AG10803 (cell line): ENCODE measurements around the gene EDDM13.

Source experiments
- DNase-seq: peaks from one replicate; pipeline ENCODE4 v3.0.0; 2010; ENCODE audit warnings: low read depth
- H3K4me3 ChIP-seq: 2 replicates; pipeline ENCODE4 v1.5.1; 2011; ENCODE audit warnings: mild to moderate bottlenecking, low read length, control low read depth
- CTCF ChIP-seq: conservative IDR thresholded peaks from 2 replicates; pipeline ENCODE4 v1.5.1; 2011; ENCODE audit warnings: mild to moderate bottlenecking, low read length, control low read depth, inconsistent platforms

Gene EDDM13

DNA sequence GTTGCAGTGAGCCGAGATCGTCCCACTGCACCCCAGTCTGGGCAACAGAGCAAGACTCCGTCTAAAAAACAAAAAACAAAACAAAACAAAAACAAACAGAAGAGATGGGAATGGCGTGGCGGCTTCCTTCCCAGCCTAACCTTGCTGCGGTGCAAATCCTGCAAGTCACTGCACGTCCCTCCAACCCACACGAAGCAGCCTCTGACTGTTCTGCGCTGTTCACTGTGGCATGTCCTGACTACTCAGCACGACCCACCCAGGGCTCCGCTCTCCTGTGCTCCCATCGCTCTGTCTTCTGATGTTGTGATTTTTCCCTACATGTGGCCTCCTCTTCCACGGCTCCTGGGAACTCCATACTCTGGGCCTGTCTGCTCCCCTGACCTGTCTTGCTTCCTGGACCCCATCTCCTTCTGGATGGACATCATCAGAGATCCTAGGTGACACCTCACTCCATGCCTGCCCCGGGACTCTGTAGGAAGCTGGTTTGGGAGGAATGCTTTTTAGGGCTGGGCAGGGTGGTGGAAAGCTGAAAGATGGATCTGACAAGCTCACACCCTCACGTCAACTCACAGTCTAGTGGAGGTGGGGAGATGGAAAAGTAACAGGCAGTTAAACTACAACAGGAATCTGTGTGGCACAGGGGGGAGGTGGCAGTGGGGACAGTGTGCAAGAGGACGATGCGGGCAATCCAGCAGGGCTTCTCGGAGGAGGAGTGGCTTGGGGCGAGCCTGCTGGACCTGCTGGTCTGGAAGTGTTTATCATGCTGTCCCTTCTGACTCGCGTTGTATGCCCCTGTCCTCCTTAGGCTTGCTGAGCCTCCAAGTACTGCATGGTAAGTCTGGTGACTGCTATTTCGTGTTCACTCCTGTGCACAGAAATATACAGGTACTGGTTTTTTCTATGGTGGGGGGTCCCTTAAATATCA, 23.2 kb downstream of the EDDM13 start:
- no peak for DNase-seq
- H3K4me3 ChIP-seq: no peak overlapping the region
- no peak for TF ChIP-seq CTCF

DNA sequence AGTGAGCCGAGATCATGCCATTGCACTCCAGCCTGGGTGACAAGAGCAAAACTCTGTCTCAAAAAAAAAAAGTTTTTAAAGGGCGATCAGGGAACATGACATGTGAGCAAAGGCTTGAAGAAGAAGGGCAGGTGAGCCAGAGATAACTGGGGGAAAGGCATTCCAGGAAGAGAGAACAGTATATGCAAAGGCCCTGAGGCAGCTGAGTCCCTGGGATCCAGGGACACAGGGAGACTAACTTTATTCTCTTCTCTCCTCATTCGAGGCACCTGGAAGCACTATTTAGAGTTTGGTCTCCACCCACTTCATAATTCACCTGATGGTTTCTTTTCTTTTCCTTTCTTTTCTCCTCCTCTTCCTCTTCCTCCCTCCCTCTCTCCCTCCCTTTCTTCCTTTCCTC, 24.5 kb downstream of the EDDM13 start:
- TF ChIP-seq CTCF: no peak
- no peak for DNase-seq
- H3K4me3 ChIP-seq: no peak overlapping the region

DNA sequence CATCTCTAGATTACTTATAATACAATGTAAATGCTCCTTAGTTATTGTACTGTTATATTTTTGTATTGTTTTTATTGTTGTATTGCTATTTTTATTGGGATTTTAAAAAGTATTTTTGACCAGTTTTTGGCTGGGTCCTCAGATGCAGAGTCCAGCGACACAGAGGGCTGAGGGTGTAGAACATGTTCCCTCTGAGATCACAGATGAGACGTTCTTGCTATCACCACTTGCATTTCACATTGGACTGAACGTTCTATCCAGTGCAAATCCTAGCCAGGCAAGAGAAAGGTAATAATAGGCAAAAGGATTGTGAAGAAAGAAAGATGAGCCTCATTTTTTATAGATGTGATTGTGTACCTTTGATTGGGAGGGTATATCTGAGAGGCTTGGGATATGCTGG, 27.1 kb downstream of the EDDM13 start:
- no peak for TF ChIP-seq CTCF
- no peak for DNase-seq

GRCh38 chr19:56301155-56301554, 28.6 kb downstream of the EDDM13 start:
- no peak overlapping the region for H3K4me3 ChIP-seq
- TF ChIP-seq CTCF: no peak
- DNase-seq: no peak

More for the DNA sequence above, 27.1 kb downstream of the EDDM13 start:
- no peak overlapping the region for H3K4me3 ChIP-seq

GRCh38 chr19:56301886-56302620, 29.5 kb downstream of the EDDM13 start:
- DNase-seq: no peak
- TF ChIP-seq CTCF: no peak
- H3K4me3 ChIP-seq: no peak overlapping the region

- TF ChIP-seq CTCF: no peak
- H3K4me3 ChIP-seq: no peak overlapping the region
- DNase-seq: no peak
Observed at GRCh38 chr19:56304243-56304642, 31.7 kb downstream of the EDDM13 start.
